GM18858 (cell line): ENCODE data around the gene PACS1.

Experiments
- ATAC-seq: cut with Tn5 transposase; IDR thresholded peaks from one replicate; pipeline ENCODE4 v1.9.1; 2021; ENCODE audit not compliant: unreplicated experiment

The PACS1 gene

DNA sequence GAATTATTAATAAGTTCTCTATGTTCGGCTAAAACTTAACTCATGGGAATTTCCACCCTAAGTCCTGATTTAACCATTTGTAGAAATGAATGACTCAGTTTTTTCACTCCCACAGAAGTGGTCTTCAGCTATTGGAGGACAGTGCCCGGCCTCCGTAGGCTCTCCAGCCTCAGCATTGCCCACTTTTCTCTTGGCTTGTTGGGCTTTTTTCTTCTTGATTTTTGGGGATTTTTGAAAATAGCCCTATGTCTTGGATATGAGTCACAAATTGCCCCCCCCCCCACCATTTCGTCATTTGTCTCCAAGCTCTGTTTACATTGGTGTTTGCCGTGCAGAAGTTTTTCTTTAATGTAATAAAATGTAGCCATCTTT, 66.7 kb downstream of the PACS1 start:
- ATAC-seq, result no peak

DNA sequence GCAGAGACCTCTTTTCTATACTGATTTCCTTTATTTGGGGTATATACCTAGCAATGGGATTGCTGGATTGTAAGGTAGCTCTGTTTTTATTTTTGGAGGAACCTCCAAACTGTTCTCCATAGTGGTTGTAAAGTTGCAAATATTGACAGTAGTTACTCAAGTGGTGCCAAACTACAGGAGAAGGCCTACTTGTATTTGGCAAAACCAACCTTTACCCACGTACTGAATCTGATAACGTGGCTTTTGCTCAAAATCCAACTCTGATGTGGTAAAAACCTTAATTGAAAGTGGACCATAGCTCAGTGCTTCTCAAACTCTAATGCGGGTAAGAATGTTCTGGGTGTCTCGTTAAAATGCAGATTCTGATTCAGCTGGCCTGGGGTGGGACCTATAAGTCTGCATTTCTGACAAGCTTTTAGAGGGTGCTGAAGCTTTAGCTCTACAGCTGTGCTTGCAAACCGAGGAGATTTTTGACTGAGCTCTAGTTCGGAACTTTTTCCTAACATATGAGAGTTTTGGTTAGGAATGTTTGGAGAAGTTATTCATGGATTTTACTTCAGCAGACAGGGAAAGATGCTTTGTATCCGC, 69.8 kb downstream of the PACS1 start:
- ATAC-seq, result no peak

DNA sequence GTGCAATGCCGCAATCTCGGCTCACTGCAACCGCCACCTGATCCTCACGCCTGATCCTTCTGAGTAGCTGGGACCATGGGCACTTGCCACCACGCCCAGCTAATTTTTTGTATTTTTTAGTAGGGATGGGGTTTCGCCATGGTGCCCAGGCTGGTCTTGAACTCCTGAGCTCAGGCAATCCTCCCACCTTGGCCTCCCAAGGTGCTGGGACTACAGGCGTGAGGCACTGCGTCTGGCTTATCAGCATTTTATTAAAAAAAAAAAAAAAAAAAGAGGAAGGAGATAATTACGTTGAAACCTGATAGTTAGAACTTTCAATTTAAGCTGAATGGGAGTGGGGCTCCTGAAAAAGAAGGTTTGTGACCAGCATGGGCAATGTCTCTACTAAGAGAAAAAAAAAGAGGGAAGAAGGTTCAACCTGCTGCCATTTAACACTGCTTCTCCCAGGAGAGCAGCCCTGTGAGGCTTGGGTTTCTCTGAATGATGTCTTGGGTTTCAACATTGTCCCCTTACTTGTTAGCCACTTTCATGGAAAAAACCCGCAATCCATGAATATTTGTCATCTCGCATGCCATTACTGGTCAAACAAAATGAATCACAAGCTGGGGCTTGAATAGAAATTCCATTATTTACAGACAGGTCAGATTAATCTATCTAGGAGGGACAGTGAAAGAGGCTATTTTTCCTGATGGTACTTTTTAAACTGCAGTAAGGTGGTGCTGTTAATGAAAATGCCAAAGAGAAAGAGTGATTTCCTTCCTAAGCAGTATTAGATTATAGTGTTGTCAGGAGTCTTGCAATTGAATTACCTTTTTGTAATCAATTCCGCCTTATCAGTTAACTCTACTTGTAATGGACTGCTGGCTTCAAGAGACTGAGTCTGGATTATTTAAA, 72.5 kb downstream of the PACS1 start:
- ATAC-seq, result no peak

DNA sequence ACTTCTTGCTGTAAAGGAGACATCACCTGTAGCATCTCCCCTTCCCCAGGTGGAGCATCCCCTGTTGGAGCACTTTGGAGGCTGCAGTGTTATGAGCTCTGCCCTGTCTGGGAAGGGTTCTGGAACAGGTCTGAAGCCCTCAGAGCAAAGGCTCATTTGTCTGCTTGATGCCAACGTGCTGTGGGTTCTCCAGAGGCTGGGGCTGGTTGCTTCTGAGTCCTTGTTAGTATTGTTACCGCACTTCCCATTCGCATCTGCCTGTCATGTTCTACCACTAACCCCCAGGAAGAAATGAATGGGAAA, 73.1 kb downstream of the PACS1 start:
- no peak for ATAC-seq

DNA sequence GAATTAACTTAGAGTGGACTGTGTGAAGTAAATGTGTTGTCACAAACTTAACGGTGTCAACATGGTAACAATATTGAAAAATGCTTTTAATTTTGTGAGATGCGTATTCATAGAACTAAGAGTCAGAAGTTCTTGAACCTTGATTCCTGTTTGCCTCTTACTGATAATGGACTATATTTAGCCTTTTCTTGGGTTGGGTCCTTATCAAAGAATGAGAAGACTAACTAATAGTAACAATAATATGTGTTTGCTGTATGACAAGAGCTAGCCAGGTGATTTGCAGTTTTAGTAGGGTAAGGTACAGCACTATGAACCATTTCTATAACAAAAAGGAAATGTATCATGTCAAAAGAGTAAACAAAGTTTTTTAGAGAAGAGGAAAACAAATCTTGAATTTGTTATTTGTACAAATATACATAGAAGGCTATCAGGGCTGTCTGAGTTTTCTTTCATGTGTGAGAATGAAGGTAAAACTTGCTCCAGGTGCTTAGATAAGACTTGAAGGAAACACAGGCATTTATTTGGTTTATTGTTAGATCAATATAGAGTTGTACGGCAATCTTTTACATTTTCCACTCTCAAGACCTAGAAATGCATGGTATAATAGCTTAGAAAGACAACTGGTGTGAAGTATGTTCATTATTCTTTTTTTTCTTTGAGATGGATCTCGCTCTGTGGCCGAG, 74.1 kb downstream of the PACS1 start:
- no peak for ATAC-seq

DNA sequence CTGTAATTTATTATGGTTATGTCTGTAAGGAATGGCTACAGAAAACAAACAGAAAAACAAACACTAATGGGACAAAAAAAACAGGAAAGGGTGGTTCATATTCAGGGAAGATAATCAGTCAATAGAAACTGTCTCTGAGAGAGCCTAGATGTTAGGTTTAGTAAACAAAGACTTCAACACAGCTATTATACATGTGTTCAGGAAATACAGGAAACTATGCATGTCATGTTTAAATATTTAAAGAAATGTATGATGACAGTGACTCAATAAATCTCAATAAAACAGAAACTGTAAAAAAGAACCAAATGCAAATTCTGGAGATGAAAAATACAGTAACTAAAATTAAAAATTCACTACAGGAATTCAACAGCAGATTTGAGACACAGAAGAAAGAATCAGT, 76.0 kb downstream of the PACS1 start:
- no peak for ATAC-seq

DNA sequence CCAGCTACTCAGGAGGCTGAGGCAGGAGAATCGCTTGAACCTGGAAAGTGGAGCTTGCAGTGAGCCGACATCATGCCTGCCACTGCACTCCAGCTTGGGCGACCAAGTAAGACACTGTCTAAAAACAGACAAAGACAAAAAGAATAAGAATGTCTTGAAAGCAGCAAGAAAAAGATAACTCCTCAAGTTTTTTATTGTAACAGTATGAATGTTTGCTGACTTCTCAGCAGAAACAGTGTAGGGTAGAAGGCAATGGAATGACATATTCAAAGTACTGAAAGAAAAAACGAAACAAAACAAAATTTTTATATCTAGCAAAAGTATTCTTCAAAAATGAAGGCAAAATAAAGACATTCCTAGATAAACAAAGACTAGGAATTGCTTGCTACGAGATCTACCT, 76.9 kb downstream of the PACS1 start:
- ATAC-seq, result no peak

DNA sequence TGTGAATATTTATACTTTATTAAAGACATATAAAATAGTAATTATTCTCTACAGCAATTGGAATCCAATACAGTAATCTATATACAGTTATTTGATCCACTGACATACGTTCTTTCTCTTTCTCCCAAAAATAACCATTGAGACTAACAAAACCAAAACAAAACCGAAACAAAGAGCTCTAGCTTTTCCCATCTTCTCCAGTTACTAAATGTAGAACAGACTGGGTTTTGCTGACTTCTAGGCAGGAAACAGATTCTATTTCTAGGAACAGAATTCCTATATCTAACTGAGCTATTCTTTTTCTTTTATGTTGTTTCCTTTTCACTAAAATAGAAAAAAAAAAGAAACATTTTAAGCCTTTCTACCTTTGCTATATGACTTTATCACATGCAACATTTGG, 80.1 kb downstream of the PACS1 start:
- ATAC-seq, result no peak

DNA sequence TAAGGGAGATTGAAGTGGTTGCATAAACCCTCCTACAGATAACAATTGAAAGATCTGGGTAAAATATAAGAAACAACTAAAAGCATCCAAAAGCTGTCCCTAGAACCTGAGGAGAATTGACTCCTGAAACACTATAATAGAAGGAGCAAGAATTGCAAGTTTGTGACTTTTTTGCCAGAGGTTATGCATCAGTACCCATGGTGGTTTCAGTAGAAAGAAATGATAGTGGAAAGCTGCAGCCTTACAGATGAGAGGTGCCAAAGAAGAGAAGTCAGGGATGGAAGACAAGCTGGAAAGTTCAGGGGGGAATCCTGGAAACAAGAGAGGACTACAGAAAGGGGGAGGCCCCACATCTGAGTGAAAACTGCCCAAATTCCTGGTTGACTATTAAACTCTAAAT, 80.7 kb downstream of the PACS1 start:
- no peak for ATAC-seq

DNA sequence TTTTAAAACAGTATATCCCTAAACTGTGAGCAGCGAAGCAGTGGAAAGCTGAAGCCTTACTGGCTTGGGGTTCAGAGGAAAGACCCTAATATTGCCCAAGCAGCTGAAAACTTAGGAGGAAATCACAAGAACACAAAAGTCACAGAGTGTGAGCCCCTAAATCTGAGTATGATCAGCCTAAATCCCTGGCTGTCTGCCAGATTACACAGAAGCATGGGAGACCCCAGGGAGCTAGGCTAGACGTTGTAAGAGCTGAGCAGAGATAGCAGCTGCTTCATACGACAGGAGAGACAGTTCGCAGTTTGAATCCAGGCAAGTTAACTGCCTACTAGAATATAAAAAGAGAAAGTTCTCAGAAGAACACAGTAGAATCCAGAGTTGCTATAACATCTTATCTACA, 81.2 kb downstream of the PACS1 start:
- no peak for ATAC-seq

DNA sequence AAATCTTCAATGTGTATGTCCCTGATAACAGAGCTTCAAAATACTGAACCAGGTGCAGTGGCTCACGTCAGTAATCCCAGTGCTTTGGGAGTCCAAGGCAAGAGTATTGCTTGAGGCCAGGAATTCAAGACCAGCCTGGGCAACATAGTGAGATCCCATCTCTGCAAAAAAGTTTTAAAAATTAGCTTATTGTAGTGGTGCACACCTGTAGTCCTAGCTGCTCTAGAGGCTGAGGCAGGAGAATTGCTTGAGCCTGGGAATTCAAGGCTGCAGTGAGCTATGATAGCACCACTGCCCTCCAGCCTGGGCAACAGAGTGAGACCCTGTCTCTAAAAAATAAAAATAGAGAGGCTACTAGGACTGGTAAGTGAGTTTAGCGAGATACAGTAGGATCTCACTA, 84.0 kb downstream of the PACS1 start:
- ATAC-seq, result no peak

DNA sequence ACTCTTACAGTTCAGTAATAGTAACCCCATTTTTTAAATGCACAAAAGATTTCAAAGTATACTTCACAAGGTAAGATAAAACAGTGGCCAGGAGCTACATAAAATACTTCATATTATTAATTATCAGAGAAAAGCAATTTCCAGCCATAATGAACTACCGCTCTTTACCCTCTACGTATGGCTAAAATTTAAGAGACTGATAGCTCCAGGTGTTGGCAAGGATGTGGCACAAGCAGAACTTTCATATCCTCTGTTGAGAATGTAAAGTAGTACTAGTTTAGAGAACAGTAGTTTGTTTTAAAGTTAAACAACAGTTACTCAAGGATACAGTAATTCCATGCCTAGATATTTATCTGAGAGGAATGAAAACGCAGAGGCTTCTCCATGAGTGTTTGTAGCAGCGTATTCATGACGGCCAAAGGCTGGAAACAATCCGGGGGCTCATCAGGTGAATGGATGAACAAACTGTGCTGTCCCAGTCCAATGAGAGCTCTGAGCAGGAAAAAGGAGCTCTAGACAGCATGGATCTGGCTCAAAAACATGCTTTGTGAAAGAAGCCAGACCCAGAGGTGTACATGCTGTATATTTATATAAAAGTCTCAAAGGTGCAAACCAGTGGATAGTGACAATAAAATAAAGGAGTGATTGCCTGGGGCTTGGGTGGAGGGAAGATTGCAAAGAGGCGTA, 85.5 kb downstream of the PACS1 start:
- no peak for ATAC-seq

DNA sequence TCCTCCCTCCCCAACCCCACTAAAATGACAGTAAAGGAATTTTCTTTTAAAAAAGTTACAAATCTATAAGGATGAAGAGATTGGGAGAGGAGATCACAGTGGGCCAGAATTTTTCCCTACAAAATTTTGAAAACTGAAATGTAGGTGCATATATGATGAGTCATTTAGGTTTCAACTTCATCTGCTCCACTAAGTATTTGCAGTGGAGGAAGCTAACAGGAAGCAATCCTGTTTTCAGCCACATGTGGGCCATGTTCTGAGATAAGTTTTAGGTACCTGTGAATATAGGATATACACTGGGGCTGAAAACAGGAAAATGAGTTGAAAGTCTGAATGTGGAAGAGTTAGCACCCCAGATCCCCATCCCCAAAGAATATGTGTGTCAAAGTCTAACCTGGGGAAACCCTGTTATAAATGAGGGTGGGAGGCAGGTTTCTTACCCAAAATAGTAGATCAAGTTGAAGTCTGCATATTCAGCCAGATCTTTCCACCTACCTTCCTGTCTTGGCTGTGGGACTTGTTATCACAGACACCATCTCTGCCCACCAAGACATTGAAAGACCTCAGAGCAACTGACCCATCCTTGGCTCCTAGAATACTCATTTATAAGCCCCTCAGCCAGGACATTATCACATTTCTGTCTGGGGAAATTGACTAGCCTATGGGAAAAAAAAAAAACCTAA, 87.3 kb downstream of the PACS1 start:
- no peak for ATAC-seq

DNA sequence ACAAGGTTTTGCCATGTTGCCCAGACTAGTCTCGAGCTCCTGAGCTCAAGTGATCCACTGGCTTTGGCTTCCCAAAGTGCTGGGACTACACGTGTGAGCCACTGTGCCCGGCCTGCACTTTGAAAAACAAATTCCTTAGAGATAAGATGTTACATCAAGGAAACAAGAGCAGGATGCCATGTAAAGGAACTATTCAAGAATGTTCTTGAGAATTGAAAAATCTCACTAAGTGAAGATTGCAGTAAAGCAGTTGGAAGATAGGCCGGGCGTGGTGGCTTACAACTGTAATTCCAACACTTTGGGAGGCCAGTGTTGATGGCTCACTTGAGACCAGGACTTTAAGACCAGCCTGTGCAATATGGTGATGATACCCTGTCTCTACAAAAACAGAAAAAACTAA, 88.1 kb downstream of the PACS1 start:
- ATAC-seq, result no peak

DNA sequence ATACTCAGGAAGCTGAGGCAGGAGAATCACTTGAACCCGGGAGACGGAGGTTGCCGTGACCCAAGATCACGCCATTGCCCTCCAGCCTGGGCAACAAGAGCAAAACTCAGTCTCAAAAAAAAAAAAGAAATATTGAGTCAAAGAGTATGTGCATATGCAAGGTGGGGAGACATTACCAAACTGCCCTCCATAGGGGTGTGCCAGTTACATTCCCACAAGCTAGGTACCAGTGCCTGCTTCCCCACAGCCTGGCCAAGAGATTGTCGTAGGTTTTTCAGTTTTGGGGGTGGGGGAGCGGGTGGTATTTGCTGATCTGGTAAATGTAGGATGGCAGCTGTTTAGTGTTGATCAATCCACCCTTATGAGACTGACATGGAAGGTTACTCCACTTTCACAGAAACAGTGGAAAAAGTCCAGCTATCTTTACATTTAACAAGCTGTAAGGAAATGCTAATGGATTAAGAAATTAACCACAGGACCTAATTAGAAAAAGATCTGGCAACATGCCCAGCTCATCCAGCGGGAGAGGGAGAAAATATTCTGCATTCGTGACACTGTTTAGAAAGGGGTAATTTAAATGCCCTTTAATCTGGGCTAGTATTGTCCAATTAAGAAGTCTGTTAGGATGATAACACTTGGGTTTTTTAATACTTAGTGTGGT, 89.4 kb downstream of the PACS1 start:
- ATAC-seq, result no peak

DNA sequence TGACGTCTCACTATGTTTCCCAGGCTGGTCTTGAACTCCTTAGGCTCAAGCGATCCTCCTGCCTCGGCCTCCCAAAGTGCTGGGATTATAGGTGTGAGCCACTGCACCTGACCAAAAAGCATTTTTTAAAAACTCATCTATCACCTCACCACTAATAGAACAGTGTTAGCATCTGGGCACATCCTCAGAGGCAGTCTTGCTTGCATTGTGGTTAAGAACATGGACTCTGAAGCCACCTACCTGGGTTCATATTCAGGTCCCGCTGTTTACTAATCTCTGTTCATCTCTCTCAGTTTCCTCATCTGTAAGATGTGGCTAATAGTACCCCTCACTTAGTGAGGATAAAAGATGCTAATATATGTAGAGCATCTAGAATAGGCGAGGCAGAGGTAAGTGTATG, 90.6 kb downstream of the PACS1 start:
- ATAC-seq, result no peak

DNA sequence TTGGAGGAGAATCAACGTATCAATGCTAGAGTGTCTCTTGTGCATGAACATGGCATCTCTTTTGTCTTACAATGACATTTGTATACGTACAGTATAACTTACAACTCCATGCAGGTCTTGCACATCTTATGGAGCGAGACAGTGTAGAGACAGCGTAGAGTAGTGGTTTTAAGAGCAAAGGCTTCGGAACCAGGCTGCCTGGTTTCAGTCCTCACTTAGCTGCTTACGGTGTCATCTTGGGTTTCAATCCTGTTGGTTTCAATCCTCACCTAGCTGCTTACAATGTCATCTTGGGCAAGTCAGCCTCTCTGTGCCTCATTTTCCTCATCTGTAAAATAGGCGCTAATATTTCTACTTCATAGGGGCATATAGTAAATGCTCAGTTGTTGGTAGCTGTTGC, 98.2 kb downstream of the PACS1 start:
- ATAC-seq, result no peak

DNA sequence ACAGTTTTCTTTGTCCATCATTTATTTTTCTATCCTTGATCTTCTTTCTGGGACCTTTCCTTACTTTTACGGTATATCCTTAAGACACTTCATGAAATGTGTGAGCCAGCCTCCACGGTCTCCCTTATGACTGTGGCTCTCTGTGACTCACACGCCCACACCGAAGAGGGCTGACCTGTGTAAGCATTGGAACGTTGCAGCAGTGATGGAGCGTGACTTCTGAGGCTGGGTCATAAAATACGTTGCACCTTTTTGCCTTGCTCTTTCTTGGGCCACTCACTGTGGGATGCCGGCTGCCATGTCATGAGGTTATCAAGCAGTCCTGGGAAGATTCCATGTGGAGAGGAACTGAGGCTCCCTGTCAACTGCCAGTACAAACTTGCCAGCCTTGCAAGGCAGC, 102.1 kb downstream of the PACS1 start:
- no peak for ATAC-seq

DNA sequence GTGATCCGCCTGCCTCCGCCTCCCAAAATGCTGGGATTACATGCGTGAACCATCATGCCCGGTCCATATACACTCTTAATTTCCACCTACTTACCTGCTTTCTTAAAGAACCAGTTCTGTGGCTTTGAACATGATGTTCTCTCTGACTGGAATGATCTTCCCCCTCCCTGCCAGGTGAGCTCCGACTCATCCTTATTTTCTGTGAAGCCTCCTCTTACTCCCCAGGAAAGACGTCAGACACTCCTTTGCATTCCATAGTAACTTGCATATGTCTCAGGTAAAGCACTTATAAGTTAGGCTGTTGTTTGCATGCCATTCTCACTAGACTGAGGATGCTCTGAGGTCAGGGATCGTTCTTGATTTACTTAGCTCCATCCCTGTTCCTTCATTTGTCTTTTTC, 106.6 kb downstream of the PACS1 start:
- no peak for ATAC-seq

DNA sequence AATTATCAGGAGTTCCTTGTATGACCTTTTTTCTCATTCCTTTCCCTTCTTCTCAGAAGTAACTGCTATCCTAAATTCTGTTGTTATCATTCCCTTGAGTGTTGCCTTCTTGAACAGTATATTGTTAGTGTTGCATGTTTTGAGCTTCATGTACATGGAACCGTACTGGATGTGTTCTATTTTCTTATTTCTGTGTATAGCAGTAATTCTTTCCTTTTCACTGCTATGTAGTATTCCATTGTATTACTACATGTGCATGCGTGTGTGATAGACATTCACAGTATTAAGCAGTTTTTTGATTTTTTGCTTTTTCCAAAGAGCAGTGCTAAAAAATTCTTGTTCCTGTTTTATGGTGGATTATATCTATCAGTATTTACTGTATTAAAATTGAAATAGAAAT, 108.1 kb downstream of the PACS1 start:
- no peak for ATAC-seq

DNA sequence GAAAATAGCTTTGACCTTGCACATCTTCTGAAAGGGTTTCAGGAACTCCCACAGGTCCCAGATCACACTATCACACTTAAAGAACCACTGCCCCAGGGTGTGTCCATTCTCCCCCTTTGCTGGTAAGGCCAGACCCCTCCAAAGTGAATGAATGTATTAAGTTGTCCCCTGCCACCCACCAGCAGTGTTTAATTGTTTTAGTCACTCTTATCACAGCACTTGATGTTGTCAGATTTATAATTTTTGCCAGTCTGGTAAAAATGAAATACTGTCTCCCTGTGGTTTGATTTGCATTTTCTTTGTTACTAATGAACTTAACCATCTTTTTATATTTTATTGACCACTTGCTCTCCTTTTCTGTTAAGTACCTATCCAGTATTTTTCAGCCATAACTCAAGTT, 108.8 kb downstream of the PACS1 start:
- no peak for ATAC-seq
